Fibroblast of upper back skin (primary cell): ENCODE results near the gene ANKS1B.
"Not testable (repeated sequence)": the region's sequence is repeated elsewhere in the genome, so short reads cannot be mapped to it uniquely, and the experiment has no call there.

ENCODE experiments used
- DNase-seq: peaks from one replicate; pipeline ENCODE4 v3.0.0-alpha.2; 2013

The ANKS1B gene

GRCh38 chr12:99746538-99746937, 238.2 kb downstream of the ANKS1B start:
- no peak for DNase-seq

GRCh38 chr12:99745895-99746294, 238.8 kb downstream of the ANKS1B start:
- DNase-seq, result no peak

GRCh38 chr12:99745121-99745520, 239.6 kb downstream of the ANKS1B start:
- DNase-seq, result no peak

GRCh38 chr12:99736760-99737269, 247.9 kb downstream of the ANKS1B start:
- no peak for DNase-seq

- no peak for DNase-seq
These were observed 252.6 kb downstream of the ANKS1B start for GRCh38 chr12:99732131-99732530.

- no peak for DNase-seq
These were observed 261.8 kb downstream of the ANKS1B start for GRCh38 chr12:99722690-99723486.

GRCh38 chr12:99721715-99722275, 262.9 kb downstream of the ANKS1B start:
- DNase-seq, result no peak

GRCh38 chr12:99720083-99720465, 264.7 kb downstream of the ANKS1B start:
- not testable (repeated sequence) for DNase-seq

GRCh38 chr12:99719411-99720082, 265.2 kb downstream of the ANKS1B start:
- not testable (repeated sequence) for DNase-seq

- not testable (repeated sequence) for DNase-seq
These were observed 268.8 kb downstream of the ANKS1B start for GRCh38 chr12:99715841-99716510.

GRCh38 chr12:99714921-99715320, 269.8 kb downstream of the ANKS1B start:
- DNase-seq, result not testable (repeated sequence)

GRCh38 chr12:99713946-99714520, 270.7 kb downstream of the ANKS1B start:
- no peak for DNase-seq

- DNase-seq, result no peak
These were observed 272.5 kb downstream of the ANKS1B start for GRCh38 chr12:99712281-99712680.

GRCh38 chr12:99711246-99711645, 273.5 kb downstream of the ANKS1B start:
- no peak for DNase-seq

- no peak for DNase-seq
These were observed 275.1 kb downstream of the ANKS1B start for GRCh38 chr12:99709619-99710018.

GRCh38 chr12:99709116-99709515, 275.6 kb downstream of the ANKS1B start:
- no peak for DNase-seq

GRCh38 chr12:99707883-99708282, 276.9 kb downstream of the ANKS1B start:
- no peak for DNase-seq

- DNase-seq, result no peak
These were observed 277.8 kb downstream of the ANKS1B start for GRCh38 chr12:99706736-99707473.

GRCh38 chr12:99704458-99704857, 280.3 kb downstream of the ANKS1B start:
- DNase-seq, result no peak

- DNase-seq, result no peak
These were observed 280.7 kb downstream of the ANKS1B start for GRCh38 chr12:99704036-99704435.

GRCh38 chr12:99700032-99700431, 284.7 kb downstream of the ANKS1B start:
- no peak for DNase-seq

- DNase-seq, result no peak
These were observed 289.7 kb downstream of the ANKS1B start for GRCh38 chr12:99695050-99695449.
